Skeletal muscle satellite cell (primary cell): ENCODE data around the gene BLTP3B. TPM values are rescaled to one million over a fixed set of nuclear protein-coding genes. Genes with fewer than 3 reads are reported as not detected.
"Not testable (repeated sequence)": the region's sequence is repeated elsewhere in the genome, so short reads cannot be mapped to it uniquely, and the experiment has no call there.

Source experiments
- H3K27me3 ChIP-seq: 2 replicates; pipeline ENCODE4 v1.7.0; 2013; ENCODE audit warnings: low read length; ENCODE audit not compliant: control insufficient read depth, insufficient read depth
- H3K36me3 ChIP-seq: 2 replicates; pipeline ENCODE4 v1.7.0; 2013; ENCODE audit warnings: mild to moderate bottlenecking, control low read depth, low read length; ENCODE audit not compliant: insufficient read depth
- H3K4me1 ChIP-seq: 2 replicates; pipeline ENCODE4 v1.7.0; 2013; ENCODE audit warnings: low read length; ENCODE audit not compliant: control insufficient read depth, insufficient read depth
- H3K4me2 ChIP-seq: 2 replicates; pipeline ENCODE4 v1.7.0; 2013; ENCODE audit warnings: mild to moderate bottlenecking, low read length
- H3K4me3 ChIP-seq: 2 replicates; pipeline ENCODE4 v1.7.0; 2013; ENCODE audit warnings: low read length
- H3K9ac ChIP-seq: 2 replicates; pipeline ENCODE4 v1.7.0; 2013; ENCODE audit warnings: mild to moderate bottlenecking, low read depth, low read length, moderate library complexity
- H3K9me3 ChIP-seq: replicated peaks from 2 replicates; pipeline ENCODE4 v1.7.0; 2013; ENCODE audit warnings: mild to moderate bottlenecking, control low read depth, low read length
- total RNA-seq: library from RNA; depleted of rRNA; stranded (reverse); fragments of >200 nt; gene quantifications from 2 replicates; pipeline ENCODE4 v1.2.3, GENCODE V29; 2012; rRNA removed

Gene BLTP3B
- 45.6 and 46.1 TPM in 2 replicates for total RNA-seq

- peak within 1 kb of the TSS; percentile 92 for H3K4me2 ChIP-seq
- no peaks in the 10 kb centered on the region for H3K9me3 ChIP-seq
- no peaks in the 10 kb centered on the region for H3K36me3 ChIP-seq
- H3K4me3 ChIP-seq, result peak within 1 kb of the TSS; percentile 92
- peaks cover 32% of the 10 kb centered on the region for H3K4me1 ChIP-seq
- H3K27me3 ChIP-seq, result no peaks in the 10 kb centered on the region
- H3K9ac ChIP-seq, result peak within 1 kb of the TSS; percentile 92
Measured at GRCh38 chr12:100142851-100143559, at the start of gene BLTP3B. Gene BLTP3B, minus strand, starts transcription at chr12:100142874. Its CDS starts 239 bp downstream, at chr12:100142635.

- H3K9ac ChIP-seq, result no peak overlapping the region
- H3K27me3 ChIP-seq, result no peaks in the 10 kb centered on the region
- H3K36me3 ChIP-seq, result no peaks in the 10 kb centered on the region
- no peaks in the 10 kb centered on the region for H3K4me1 ChIP-seq
- no peaks in the 10 kb centered on the region for H3K9me3 ChIP-seq
- no peak overlapping the region for H3K4me3 ChIP-seq
- H3K4me2 ChIP-seq, result no peak overlapping the region
Measured at GRCh38 chr12:100189636-100190394, 47.1 kb upstream of the BLTP3B start.

- not testable (repeated sequence) for H3K9me3 ChIP-seq, H3K9ac ChIP-seq, H3K4me3 ChIP-seq, H3K4me2 ChIP-seq, H3K4me1 ChIP-seq, H3K27me3 ChIP-seq, H3K36me3 ChIP-seq
Measured at GRCh38 chr12:100188888-100189635, 46.4 kb upstream of the BLTP3B start.

GRCh38 chr12:100187857-100188519 lies 45.3 kb upstream of the BLTP3B start:
- Histone ChIP-seq H3K36me3 (no peaks in the 10 kb centered on the region), H3K4me1 (no peaks in the 10 kb centered on the region), H3K9ac (no peak overlapping the region), H3K27me3 (no peaks in the 10 kb centered on the region), H3K9me3 (no peaks in the 10 kb centered on the region), H3K4me3 (no peak overlapping the region), H3K4me2 (no peak overlapping the region)

GRCh38 chr12:100187068-100187467 lies 44.4 kb upstream of the BLTP3B start:
- H3K9ac ChIP-seq, result no peak overlapping the region
- no peaks in the 10 kb centered on the region for H3K4me1 ChIP-seq
- H3K36me3 ChIP-seq, result no peaks in the 10 kb centered on the region
- H3K27me3 ChIP-seq, result no peaks in the 10 kb centered on the region
- no peaks in the 10 kb centered on the region for H3K9me3 ChIP-seq
- no peak overlapping the region for H3K4me2 ChIP-seq
- no peak overlapping the region for H3K4me3 ChIP-seq

- Histone ChIP-seq H3K27me3 (no peaks in the 10 kb centered on the region), H3K4me3 (no peak overlapping the region), H3K4me2 (peak overlapping the region; percentile 53), H3K9ac (no peak overlapping the region), H3K36me3 (no peaks in the 10 kb centered on the region), H3K4me1 (no peaks in the 10 kb centered on the region), H3K9me3 (no peaks in the 10 kb centered on the region)
Measured at GRCh38 chr12:100186071-100186470, 43.4 kb upstream of the BLTP3B start.

- no peaks in the 10 kb centered on the region for H3K9me3 ChIP-seq
- peak overlapping the region; percentile 53 for H3K4me2 ChIP-seq
- no peaks in the 10 kb centered on the region for H3K36me3 ChIP-seq
- H3K27me3 ChIP-seq, result no peaks in the 10 kb centered on the region
- H3K4me1 ChIP-seq, result no peaks in the 10 kb centered on the region
- H3K4me3 ChIP-seq, result no peak overlapping the region
- no peak overlapping the region for H3K9ac ChIP-seq
Measured at GRCh38 chr12:100185361-100185894, 42.8 kb upstream of the BLTP3B start.

- no peaks in the 10 kb centered on the region for H3K36me3 ChIP-seq
- H3K4me2 ChIP-seq, result no peak overlapping the region
- H3K4me3 ChIP-seq, result no peak overlapping the region
- no peaks in the 10 kb centered on the region for H3K9me3 ChIP-seq
- no peak overlapping the region for H3K9ac ChIP-seq
- H3K27me3 ChIP-seq, result no peaks in the 10 kb centered on the region
- no peaks in the 10 kb centered on the region for H3K4me1 ChIP-seq
Measured at GRCh38 chr12:100184549-100185145, 42.0 kb upstream of the BLTP3B start.

GRCh38 chr12:100179252-100179651 lies 36.6 kb upstream of the BLTP3B start:
- Histone ChIP-seq H3K9ac (no peak overlapping the region), H3K27me3 (no peaks in the 10 kb centered on the region), H3K4me3 (no peak overlapping the region), H3K4me2 (no peak overlapping the region), H3K4me1 (no peaks in the 10 kb centered on the region), H3K9me3 (no peaks in the 10 kb centered on the region), H3K36me3 (no peaks in the 10 kb centered on the region)

- H3K9ac ChIP-seq, H3K4me3 ChIP-seq, H3K27me3 ChIP-seq, H3K9me3 ChIP-seq, H3K36me3 ChIP-seq, H3K4me2 ChIP-seq, H3K4me1 ChIP-seq: not testable (repeated sequence)
Measured at GRCh38 chr12:100176493-100176892, 33.8 kb upstream of the BLTP3B start.
